SW 1271 (cell line): Measurements from ENCODE around the gene MOXD1.
"Not testable (repeated sequence)": the region's sequence is repeated elsewhere in the genome, so short reads cannot be mapped to it uniquely, and the experiment has no call there.

Experiments used
- DNase-seq, 2 experiments: peaks; one replicate each; lab custom pipeline; 2025; lab: John Stamatoyannopoulos, UW

MOXD1 gene

DNA sequence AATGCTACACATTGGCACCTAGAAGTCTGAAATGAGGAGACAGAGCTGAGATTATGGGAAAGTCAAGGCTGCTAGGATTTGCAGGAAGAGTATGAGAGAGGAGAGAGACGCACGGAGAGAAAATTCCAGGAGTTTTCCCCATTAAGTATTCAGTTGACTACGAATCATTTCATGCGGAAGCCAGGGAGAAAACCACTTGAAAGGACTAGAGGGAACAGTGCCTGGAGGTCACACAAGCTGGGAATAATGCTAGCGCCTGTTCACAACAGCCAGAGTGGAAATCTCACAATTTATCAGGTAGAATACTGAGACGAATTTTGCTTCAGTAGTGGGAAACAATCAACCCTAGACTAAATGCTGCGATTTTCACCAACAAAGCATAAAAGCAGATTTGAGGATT, 118.6 kb downstream of the MOXD1 start:
- no peak for DNase-seq

- DNase-seq: no peak
Measured at GRCh38 chr6:132280436-132280835, 120.8 kb downstream of the MOXD1 start.

DNA sequence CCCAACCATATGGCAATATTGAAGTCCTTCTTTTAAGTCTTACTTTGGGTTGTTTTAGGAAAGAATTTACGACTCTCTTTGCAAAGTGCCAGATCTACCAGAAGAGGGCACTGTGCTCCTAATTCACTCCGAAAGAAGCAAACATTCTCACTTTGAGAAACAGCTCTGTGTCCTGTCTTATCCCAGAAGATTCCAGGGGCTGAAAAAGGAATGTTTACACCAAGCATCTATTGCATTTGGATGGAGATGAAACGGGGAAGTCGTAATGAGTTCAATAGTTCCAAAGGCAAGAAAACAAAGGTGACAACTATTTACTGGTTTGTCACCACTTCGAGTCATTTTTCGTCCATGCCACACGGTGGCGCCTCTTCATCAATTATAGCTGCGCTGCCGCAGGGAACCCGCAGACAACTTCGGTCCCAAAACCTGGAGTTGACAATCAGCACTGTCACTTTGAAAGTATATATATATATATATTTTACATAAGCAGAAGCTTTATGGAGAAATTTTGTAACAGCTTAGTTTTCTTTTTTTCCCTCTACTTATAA, 121.6 kb downstream of the MOXD1 start:
- DNase-seq: peak; percentile 39 to 83

GRCh38 chr6:132275066-132275970, 126.0 kb downstream of the MOXD1 start:
- no peak for DNase-seq

GRCh38 chr6:132272776-132273175, 128.5 kb downstream of the MOXD1 start:
- DNase-seq: no peak

- DNase-seq: no peak
Measured at GRCh38 chr6:132270726-132271402, 130.4 kb downstream of the MOXD1 start.

GRCh38 chr6:132268666-132269065, 132.6 kb downstream of the MOXD1 start:
- not testable (repeated sequence) for DNase-seq

GRCh38 chr6:132268209-132268608, 133.1 kb downstream of the MOXD1 start:
- DNase-seq: no peak

DNA sequence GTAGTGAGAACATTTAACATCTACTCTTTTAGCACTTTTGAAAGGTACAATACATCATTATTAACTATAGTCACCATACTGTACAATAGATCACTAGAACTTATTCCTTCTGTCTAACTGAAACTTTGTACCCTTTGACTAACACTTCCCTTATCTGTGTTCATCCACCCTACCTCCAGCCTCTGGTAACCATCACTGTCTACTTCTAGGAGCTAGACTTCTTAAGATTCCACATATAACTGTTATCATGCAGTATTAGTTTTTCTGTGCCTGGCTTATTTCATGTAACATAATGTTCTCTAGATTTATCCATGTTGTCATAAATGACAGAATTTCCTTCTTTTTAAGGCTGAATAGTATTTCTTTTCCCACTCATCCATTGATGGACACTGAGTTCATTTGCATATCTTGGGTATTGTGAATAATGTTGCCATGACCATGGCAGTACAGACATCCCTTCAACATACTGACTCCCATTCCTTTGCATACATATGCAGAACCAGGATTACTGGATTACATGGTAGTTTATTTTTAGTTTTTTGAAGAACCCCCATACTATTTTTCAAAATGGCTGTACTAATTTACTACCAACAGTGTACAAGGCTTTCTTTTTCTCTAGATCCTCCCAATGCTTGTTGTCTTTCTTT, 135.7 kb downstream of the MOXD1 start:
- no peak for DNase-seq

GRCh38 chr6:132264021-132264500, 137.2 kb downstream of the MOXD1 start:
- DNase-seq: no peak

GRCh38 chr6:132261354-132261753, 139.9 kb downstream of the MOXD1 start:
- no peak for DNase-seq

DNA sequence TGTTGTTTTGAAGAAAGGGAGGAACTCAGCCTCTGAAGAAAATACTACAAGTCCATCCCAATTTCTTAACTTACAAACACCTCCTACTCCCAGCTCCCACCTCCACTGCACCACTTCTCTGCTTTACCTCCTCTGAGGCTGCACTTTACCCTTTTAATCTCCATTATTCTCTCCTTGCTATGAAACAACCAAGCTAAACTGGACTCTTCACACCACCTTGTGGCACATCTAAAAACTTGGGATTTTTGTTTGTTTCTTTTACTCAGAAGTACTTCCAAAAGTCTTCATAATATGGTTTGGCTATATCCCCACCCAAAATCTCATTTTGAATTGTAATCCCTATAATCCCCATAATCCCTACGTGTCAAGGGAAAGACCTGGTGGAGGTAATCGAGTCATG, 142.2 kb downstream of the MOXD1 start:
- DNase-seq: peak in 1 of 2 experiments; percentile 36

DNA sequence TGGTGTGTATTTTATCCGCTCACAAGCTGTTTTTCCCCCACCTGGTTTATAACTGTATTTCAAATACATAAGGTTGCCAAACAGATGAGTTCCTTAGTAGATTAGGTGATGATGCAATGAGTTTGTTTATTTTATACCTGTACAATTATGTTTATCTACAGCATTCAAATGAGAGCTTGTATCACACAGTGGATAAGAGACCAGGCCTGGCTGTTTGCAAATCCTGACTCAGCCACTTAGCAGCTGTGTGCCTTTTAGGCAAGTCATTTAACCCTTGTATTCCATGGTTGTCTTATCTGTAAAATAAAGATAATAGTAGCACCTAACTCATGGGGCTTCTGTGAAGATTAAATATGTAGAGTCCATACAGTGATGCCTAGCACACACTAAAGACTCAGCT, 143.7 kb downstream of the MOXD1 start:
- DNase-seq: no peak

DNA sequence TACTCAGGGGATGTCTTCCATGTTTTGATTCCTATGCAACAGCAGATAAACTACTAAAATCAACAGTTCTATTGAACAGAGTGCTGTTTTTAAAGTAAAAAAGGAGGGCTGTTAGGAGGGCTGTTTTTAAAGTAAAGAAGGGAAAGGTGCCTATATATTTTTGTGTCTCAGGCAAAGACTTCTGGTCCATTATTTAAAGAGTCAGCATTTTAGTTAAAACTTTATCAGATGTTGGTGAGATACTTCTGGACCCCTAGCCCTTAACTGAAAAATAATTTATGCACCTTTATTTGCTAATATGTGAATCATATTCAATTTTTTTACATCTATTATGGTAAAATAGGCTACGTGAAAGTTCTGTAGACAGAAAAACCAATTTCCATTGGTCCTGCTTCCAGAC, 144.8 kb downstream of the MOXD1 start:
- DNase-seq: no peak

DNA sequence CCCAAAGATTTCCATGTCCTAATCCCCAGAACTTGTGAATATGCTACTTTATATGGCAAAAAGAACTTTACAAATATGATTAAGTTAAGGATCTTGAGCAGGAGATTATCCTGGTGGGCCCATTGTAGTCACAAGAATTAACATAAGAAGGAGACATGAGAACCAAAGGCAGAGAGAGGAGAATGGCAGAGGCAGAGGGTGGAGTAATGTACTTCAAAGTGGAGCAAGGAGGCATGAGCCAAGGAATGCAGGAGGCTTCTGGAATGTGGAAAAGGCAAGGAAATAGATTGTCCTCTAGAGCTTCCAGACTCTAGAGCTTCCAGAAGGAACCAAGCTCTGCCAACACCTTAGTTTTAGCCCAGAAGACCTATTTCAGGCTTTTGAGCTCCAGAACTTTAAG, 147.4 kb downstream of the MOXD1 start:
- no peak for DNase-seq

DNA sequence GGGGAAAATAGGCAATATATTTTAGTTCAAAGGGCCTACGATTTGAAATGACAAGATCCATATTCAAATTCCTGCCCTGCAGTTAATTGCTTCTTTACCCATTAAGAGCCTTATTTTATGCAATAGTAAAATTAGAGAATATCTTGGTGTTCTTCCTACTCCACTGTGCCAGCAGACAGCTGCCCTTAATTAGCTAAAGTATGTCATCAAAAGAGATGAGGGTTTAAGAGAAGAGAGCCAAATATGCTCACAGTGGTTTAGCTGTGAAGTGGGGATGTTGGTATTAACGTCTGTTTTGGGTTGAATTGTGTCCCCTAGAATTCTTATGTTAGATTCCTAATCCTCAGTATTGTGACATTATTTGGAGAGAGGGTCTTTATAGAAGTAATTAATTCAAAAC, 148.1 kb downstream of the MOXD1 start:
- no peak for DNase-seq

GRCh38 chr6:132252113-132252512, 149.2 kb downstream of the MOXD1 start:
- DNase-seq: no peak

DNA sequence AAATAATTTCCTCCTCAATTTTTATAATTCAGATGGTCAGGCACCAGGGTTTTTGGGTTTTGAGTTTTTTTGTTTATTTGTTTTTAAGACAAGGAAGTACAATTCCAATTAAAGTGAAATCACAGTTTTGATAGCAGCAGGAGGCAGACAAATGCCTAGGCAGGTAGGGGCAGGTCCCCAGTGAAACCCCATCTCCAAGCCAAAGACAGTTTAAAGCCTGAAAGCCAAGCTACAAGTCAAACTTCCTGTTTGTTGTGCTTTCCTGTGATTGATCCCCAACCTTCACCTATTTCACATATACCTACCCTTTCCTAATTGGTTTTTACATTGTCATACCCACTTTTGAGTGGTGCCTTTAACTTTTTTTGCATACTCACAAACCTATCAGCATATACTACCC, 149.6 kb downstream of the MOXD1 start:
- DNase-seq: no peak

- DNase-seq: no peak
Measured at GRCh38 chr6:132247381-132248159, 153.7 kb downstream of the MOXD1 start.

DNA sequence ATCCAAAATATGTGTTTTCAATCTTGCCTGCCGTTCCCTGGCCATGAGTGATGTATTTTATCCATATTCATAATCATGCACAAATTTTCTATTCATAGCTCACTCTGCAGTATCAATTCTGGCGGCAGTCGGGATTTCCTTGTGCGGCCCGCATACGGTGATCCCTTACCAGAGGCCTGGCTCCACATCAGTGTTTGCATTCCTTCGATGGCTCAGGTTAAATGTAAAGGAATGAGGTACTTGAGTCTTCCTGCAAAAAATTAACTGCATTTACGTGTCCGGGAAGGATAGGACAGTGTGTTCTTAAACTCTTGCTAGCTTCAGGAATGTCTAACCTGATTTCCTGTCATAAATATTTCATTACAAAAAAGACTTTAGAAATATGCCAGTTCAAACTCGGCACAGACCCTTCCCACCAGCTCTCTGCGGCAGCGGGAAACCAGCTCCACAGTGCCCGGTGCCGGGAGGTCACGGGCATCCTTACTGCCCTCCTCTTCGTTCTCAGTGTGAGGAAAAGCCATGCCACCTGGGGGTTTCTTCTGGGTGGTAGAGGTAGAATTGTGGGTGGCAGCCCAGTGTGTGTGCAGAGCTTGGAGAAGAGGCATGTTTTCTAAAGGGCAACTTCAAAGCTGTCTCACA, 154.5 kb downstream of the MOXD1 start:
- no peak for DNase-seq

DNA sequence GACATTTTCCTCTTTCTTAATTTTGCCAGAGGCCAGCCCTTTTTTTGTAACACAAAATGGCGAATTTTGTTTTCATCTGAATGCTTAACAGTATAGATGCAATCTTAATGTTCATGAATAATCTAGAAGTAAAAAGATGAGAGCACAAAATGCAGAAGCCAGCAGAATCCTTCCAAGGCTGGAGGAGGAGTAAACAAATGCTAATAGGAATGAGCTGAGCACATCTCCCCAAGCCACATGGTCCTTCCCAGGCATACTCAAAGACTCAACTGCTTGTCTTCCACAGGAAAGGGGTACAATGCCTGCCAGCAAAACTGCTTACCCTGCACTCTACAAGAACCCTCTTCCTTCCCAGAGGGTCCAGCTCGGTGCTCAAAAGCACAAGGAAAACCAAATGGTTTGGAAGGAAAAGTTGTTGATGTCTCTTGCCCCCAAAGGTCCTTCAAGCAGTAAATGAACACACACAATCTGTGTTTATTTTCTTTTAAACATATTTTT, 155.1 kb downstream of the MOXD1 start:
- no peak for DNase-seq
